Hematopoietic multipotent progenitor cell treated with erythropoietin and hydrocortisone succinate and interleukin-3 and kit ligand, for 6 days (in vitro differentiated cells): ENCODE measurements around the gene AKT3.
A peak's percentile ranks its signal among the peaks of the same experiment; 100 is the strongest.

Source experiments
- DNase-seq: peaks from one replicate; pipeline ENCODE4 v3.0.0-alpha.2; 2015

The AKT3 gene

DNA sequence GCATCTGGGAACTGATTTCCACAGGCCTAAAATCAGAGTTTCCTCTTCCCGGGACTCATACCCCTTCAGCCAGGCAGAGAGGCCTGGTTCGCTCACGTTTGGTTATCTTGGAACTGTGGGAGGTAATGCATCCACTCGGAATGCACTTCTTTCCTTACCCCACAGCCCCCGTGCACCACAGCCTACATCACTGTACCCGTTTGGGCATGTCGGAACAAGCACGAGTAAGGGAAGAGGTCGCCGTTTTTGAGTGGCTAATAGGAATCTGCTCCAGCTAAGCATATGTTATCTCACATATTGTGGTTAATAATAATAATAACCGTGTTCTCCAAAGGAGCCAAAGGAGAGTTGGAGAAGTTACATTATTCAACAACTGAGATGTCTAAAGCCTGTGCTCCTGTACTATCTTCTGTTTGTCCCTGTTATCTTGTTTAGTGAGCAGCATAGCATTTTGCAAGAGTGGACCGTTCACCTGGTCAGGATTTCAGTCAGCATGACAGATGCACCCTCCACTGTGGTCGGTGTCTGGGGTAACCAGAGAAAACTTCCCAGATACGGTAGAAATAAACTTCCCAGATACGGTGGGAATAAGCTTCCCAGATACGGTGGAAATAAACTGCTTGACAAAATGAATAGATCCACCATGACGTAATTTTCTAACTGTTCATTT lies 395.6 kb downstream of the AKT3 start:
- no peak for DNase-seq

DNA sequence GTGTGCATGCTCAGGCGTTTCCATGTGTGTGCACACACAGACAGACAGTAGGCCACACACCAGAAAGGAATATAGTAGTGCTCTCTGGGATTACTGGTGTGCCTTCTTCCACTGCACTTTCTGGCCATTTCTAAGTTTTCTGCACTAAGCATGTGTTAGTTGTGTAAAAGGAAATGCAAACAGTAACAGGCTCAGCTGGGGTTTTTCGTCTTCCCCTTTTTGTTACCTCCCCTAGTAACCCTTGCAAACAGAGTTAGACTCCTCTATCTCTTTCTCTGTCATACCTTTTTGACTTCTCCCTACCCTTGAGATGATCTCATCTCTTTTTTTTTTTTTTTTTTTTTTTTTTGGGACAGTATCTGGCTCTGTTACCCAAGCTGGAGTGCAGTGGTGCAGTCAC lies 398.0 kb downstream of the AKT3 start:
- DNase-seq: peak; percentile 50

DNA sequence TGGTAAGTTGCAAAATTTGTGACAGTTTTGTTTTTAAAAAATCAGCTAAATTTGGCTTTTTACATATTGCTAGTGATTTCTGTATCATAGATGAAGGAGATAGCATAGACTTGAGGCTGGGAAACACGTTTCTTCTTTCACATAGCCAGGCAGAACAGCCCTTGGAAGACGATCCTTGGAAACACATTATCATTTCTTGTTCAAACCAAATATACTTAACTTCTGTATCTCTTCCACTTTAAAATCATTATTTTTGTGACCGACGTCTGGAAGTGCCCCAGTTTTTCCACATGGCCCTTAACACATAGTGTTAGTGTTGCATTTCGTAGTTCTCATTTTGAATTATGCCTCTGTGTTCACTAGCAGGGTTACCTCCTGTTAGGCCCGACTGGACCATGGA lies 400.7 kb downstream of the AKT3 start:
- DNase-seq: no peak

DNA sequence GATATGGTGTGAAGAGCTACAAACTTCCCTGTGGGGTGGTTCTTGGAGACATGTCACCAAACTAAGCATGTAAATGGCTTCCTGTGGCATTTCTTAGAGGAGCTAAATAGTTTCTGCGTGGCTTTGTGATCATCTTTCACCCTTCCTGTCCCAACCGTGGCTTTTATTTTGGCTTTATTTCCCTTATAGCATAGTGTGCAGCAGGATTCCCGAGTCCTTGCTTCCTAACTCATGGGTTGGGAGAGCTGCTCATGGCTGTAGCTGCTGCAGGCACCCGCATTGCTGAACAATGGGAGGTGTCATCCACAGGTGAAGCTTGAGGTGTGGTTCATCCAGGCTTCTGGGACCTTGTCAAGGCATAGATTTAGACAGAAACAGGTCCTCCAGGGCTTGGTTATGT lies 402.2 kb downstream of the AKT3 start:
- DNase-seq: peak; percentile 45

DNA sequence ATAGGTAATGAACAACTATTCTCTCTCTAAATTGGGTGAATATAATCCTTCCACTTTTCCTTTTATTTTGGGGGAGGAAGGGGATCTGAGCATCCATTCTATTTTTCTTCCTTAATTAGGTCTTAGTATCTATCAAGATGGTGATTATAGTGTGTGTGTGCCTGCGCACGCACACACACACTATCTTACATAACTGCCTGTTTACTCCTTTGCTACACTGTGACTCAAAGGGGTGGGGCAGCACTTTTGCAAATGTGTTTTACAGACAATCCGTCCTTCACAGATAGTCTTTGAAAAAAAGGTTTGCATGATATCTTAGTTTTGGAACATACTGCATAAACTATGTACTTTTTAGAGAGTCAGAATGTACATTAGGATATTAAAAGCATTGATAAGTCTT lies 402.7 kb downstream of the AKT3 start:
- peak; percentile 95 for DNase-seq

DNA sequence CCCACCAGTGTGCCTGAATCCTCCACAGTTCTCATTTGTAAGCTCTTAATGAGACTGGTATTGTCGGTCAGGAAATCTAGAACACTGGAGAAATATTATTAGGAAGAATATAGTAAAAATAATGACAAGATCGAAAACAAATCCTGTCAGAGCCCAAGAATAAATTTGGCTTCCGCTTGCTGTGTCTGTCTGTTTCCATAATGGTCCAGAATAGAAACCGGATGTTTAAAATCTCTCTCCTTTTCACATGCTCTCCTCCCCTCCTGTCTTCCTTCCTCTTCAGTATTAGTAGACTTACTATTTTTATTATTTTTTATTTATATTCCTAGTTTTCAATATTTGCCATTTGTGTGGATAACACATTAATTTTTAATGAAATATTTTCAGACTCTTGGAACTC lies 406.5 kb downstream of the AKT3 start:
- no peak for DNase-seq

DNA sequence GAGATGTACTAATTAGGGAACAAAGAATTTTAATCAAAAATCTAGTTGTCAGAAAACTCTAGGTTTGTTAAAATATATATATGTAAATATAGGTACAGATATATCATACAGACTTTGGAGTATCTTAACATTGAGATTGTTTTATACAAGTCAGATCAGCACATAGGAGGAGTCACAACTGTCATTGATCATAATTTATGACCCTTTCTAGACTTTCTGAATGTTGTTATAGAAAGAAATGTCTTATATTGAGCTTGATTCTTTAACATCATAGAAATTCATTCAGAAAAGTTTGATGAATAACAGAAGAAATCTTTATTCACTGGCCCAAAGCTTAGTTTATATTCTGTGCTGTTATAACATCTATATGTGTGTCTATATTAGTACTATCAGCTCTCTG lies 408.4 kb downstream of the AKT3 start:
- DNase-seq: no peak

DNA sequence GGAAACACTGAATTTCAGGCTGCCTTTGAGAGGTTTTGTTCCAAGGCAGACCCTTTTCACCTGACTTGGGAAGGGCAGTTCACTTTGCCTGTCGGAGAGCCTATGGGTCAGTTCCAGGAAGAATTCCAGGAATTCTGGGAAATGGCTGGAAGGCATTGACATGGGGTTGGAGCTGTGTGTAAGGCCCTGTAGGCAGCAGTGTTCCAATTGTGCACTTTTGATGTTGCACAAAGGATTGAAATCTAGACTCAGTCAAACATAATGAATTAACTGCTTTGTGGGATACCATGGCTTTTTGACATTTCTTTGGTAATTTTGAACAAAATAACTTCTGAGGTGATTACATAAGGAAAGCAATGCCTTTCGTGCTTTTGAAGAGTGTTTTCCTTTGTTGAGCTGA lies 409.6 kb downstream of the AKT3 start:
- no peak for DNase-seq

DNA sequence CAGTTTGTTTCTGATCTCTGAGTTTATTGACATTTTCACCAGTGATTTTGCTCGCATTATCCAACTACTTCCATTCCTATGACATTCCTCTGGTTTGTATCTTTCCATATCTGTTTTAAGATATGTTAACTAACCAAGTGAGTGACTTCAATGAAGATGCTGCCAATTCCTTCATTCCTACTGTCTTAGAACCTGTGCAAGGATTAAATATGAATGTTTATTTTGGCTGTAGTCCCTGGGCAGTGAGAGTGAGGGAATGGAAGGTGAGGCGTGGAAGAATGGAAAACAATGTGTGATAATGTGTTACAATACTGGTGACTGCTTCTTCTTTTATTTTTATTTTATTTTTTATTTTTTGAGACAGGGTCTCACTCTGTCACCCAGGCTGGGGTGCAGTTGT lies 411.2 kb downstream of the AKT3 start:
- DNase-seq: no peak
